WERI-Rb-1 (cell line): Measurements from ENCODE around the gene UNC93A.

ENCODE experiments used
- DNase-seq: peaks from one replicate; pipeline ENCODE4 v3.0.0-alpha.2; 2020
- H3K27ac ChIP-seq: fragments of 250-450 bp; sonication (Bioruptor Pico); 2 replicates; pipeline ENCODE4 v1.5.1; 2020; ENCODE audit warnings: mild to moderate bottlenecking, moderate library complexity
- H3K27me3 ChIP-seq: fragments of 250-450 bp; sonication (Bioruptor Pico); 2 replicates; pipeline ENCODE4 v1.5.1; 2021; ENCODE audit warnings: mild to moderate bottlenecking, low read depth, moderate library complexity; ENCODE audit not compliant: insufficient read depth, severe bottlenecking
- H3K36me3 ChIP-seq: fragments of 250-450 bp; sonication (Bioruptor Pico); 2 replicates; pipeline ENCODE4 v1.5.1; 2020; ENCODE audit warnings: mild to moderate bottlenecking, moderate library complexity
- H3K4me3 ChIP-seq: 2 replicates; pipeline ENCODE4 v1.5.1; 2011; ENCODE audit warnings: low read depth, mild to moderate bottlenecking, control low read depth, low read length
- H3K9me3 ChIP-seq: fragments of 250-450 bp; sonication (Bioruptor Pico); 2 replicates; pipeline ENCODE4 v1.5.1; 2021; ENCODE audit warnings: mild to moderate bottlenecking, moderate library complexity; ENCODE audit not compliant: severe bottlenecking
- CTCF ChIP-seq: IDR thresholded peaks from 2 replicates; pipeline ENCODE4 v1.5.1; 2011; ENCODE audit warnings: low read depth, mild to moderate bottlenecking, control low read depth, inconsistent platforms, low read length

The UNC93A gene

GRCh38 chr6:167324111-167324510 is 33.0 kb downstream of the UNC93A start:
- Histone ChIP-seq H3K27ac (no peak overlapping the region), H3K27me3 (no peaks in the 10 kb centered on the region), H3K4me3 (no peak overlapping the region), H3K36me3 (no peaks in the 10 kb centered on the region), H3K9me3 (no peaks in the 10 kb centered on the region)
- TF ChIP-seq CTCF, result no peak
- no peak for DNase-seq

- Histone ChIP-seq H3K4me3 (no peak overlapping the region), H3K27ac (no peak overlapping the region), H3K9me3 (no peaks in the 10 kb centered on the region), H3K27me3 (no peaks in the 10 kb centered on the region), H3K36me3 (no peaks in the 10 kb centered on the region)
- no peak for TF ChIP-seq CTCF
- DNase-seq, result no peak
These were observed 34.7 kb downstream of the UNC93A start for GRCh38 chr6:167325766-167326165.

GRCh38 chr6:167327391-167327790 is 36.3 kb downstream of the UNC93A start:
- Histone ChIP-seq H3K36me3 (no peaks in the 10 kb centered on the region), H3K9me3 (no peaks in the 10 kb centered on the region), H3K27me3 (no peaks in the 10 kb centered on the region), H3K27ac (no peak overlapping the region), H3K4me3 (no peak overlapping the region)
- TF ChIP-seq CTCF, result no peak
- no peak for DNase-seq

- no peak for TF ChIP-seq CTCF
- Histone ChIP-seq H3K27me3 (no peaks in the 10 kb centered on the region), H3K9me3 (no peaks in the 10 kb centered on the region), H3K27ac (no peak overlapping the region), H3K4me3 (no peak overlapping the region), H3K36me3 (no peaks in the 10 kb centered on the region)
- no peak for DNase-seq
These were observed 37.0 kb downstream of the UNC93A start for GRCh38 chr6:167328086-167328485.

GRCh38 chr6:167329014-167329413 is 37.9 kb downstream of the UNC93A start:
- no peak overlapping the region for H3K27ac ChIP-seq
- no peak overlapping the region for H3K4me3 ChIP-seq
- H3K36me3 ChIP-seq, result no peaks in the 10 kb centered on the region
- no peaks in the 10 kb centered on the region for H3K9me3 ChIP-seq
- TF ChIP-seq CTCF, result no peak
- no peak for DNase-seq
- no peaks in the 10 kb centered on the region for H3K27me3 ChIP-seq

- Histone ChIP-seq H3K9me3 (no peaks in the 10 kb centered on the region), H3K4me3 (no peak overlapping the region)
These were observed 39.6 kb downstream of the UNC93A start for GRCh38 chr6:167330750-167331149.

More at GRCh38 chr6:167330750-167331149, 39.6 kb downstream of the UNC93A start:
- no peaks in the 10 kb centered on the region for H3K36me3 ChIP-seq
- no peaks in the 10 kb centered on the region for H3K27me3 ChIP-seq
- no peak for TF ChIP-seq CTCF
- H3K27ac ChIP-seq, result no peak overlapping the region
- DNase-seq, result no peak
